Measurements from ENCODE around the gene ANXA6.

DNA sequence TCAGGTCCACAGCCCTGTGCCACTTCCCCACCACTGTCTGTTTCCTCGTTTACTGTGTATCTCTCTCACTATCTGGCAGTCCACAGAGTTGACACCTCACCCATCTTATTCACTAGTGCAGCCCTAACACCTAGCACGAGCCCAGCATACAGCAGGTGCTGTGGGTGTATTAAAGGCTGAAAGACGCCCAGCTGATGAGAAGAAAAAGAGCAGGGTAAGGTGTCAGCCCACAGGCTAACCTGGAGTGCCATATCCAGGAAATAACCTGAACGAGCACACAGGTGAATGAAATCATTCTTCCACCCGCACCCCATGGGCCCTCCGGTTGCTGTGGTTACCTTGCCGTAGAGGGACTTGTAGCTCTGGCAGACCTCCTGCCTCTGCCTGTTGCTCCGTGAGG, 18.6 kb downstream of the ANXA6 start:
- TF ChIP-seq, protein P1, sequence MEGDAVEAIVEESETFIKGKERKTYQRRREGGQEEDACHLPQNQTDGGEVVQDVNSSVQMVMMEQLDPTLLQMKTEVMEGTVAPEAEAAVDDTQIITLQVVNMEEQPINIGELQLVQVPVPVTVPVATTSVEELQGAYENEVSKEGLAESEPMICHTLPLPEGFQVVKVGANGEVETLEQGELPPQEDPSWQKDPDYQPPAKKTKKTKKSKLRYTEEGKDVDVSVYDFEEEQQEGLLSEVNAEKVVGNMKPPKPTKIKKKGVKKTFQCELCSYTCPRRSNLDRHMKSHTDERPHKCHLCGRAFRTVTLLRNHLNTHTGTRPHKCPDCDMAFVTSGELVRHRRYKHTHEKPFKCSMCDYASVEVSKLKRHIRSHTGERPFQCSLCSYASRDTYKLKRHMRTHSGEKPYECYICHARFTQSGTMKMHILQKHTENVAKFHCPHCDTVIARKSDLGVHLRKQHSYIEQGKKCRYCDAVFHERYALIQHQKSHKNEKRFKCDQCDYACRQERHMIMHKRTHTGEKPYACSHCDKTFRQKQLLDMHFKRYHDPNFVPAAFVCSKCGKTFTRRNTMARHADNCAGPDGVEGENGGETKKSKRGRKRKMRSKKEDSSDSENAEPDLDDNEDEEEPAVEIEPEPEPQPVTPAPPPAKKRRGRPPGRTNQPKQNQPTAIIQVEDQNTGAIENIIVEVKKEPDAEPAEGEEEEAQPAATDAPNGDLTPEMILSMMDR (IDR thresholded peaks at IDR 0.05) = no peak
- TF ChIP-seq EZH2 (IDR thresholded peaks at IDR 0.05; ENCODE audit: borderline replicate concordance, insufficient read depth, low read depth, low read length, poor library complexity, severe bottlenecking) = no peak

Data from B cell (primary cell).